Adrenal gland (tissue), 5 donors: ENCODE data around the gene NOP16.

Experiments
- POLR2A ChIP-seq, 2 donors: fragments of 450-650 bp; IDR thresholded peaks; one replicate each; pipeline ENCODE4 v1.6.1; 2017; ENCODE audit warnings: antibody characterized with exemption in 2 of 2, mild to moderate bottlenecking in 2 of 2, moderate library complexity in 1 of 2
- TF ChIP-seq, protein P1 (sequence below), 6 experiments: fragments of 450-650 bp in 4 of 6; fragments of 200-600 bp in 2 of 6; sonication (generic) in 1 of 6; IDR thresholded peaks; 1 replicate in 5 of 6; 2 replicates in 1 of 6; pipeline versions ENCODE4 v1.5.1 to v1.8.0; 2016 to 2021; ENCODE audit warnings: antibody characterized with exemption in 6 of 6, mild to moderate bottlenecking in 2 of 6, moderate library complexity in 1 of 6
- donor health status: DM: no; HTN: no; CAD: no.

DNA sequence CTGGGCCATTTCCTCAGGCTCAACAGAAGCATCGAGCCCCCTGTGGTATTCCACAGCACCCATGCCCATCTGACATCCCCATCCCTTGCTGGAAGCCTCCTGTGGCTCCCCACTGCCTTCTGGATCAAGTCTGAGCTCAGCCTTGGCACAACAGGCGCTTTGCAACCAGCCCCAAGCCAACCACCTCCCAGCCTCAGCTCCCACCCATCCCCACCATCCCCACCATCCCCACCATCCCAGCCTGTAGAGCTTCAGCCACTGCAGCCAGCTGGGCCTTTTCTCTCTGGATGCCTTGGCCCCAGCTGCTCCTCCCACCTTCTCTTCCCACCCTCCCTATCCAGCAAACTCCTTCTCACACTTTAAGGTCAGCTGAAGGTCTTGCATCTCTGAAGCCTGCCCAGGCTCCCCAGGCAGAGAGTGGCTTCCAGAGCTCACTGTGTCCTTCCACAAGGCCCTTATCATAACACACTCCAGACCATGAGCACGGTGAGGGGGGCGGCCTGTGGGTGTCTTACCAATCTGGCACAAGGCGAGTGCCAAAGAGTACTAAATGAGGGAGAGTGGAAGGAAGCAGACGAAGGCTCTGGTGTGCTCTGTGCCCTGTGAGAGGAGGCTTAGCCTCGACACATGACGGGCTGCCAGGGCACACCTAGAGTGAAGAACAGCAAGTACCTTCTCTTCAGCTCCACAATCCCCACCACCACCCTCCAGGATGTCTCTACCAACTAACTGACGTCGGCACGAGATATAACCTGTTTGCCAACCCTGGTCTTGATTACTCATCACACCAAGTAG, 6.7 kb upstream of the NOP16 start:
- no peak for TF ChIP-seq POLR2A (IDR thresholded peaks at IDR 0.05)
- TF ChIP-seq, protein P1, sequence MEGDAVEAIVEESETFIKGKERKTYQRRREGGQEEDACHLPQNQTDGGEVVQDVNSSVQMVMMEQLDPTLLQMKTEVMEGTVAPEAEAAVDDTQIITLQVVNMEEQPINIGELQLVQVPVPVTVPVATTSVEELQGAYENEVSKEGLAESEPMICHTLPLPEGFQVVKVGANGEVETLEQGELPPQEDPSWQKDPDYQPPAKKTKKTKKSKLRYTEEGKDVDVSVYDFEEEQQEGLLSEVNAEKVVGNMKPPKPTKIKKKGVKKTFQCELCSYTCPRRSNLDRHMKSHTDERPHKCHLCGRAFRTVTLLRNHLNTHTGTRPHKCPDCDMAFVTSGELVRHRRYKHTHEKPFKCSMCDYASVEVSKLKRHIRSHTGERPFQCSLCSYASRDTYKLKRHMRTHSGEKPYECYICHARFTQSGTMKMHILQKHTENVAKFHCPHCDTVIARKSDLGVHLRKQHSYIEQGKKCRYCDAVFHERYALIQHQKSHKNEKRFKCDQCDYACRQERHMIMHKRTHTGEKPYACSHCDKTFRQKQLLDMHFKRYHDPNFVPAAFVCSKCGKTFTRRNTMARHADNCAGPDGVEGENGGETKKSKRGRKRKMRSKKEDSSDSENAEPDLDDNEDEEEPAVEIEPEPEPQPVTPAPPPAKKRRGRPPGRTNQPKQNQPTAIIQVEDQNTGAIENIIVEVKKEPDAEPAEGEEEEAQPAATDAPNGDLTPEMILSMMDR (IDR thresholded peaks at IDR 0.05), result no peak
